K562 treated with DMSO at 1 percent for 48 hours (cell line): ENCODE results near the gene PIBF1. TPM values are rescaled to one million over a fixed set of nuclear protein-coding genes. Genes with fewer than 3 reads are reported as not detected.

Experiments used
- total RNA-seq: library from RNA; unstranded; fragments of 300-600 nt; gene quantifications from 2 replicates; pipeline ENCODE4 v1.2.3, GENCODE V29; 2022; ENCODE audit warnings: low replicate concordance; ENCODE audit errors: extremely low read depth

PIBF1 gene, protein sequence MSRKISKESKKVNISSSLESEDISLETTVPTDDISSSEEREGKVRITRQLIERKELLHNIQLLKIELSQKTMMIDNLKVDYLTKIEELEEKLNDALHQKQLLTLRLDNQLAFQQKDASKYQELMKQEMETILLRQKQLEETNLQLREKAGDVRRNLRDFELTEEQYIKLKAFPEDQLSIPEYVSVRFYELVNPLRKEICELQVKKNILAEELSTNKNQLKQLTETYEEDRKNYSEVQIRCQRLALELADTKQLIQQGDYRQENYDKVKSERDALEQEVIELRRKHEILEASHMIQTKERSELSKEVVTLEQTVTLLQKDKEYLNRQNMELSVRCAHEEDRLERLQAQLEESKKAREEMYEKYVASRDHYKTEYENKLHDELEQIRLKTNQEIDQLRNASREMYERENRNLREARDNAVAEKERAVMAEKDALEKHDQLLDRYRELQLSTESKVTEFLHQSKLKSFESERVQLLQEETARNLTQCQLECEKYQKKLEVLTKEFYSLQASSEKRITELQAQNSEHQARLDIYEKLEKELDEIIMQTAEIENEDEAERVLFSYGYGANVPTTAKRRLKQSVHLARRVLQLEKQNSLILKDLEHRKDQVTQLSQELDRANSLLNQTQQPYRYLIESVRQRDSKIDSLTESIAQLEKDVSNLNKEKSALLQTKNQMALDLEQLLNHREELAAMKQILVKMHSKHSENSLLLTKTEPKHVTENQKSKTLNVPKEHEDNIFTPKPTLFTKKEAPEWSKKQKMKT
- total RNA-seq, result not detected in 2 replicates

GRCh38 chr13:72781451-72782439 is at the start of gene PIBF1, which contains the start of gene DIS3:
Gene PIBF1, plus strand, starts transcription at chr13:72782133. Its CDS starts 1,337 bp downstream, at chr13:72783470.
Gene DIS3, minus strand, starts transcription at chr13:72781900. Its CDS starts 68 bp downstream, at chr13:72781832.

GRCh38 chr13:73058736-73059459 is 277.0 kb downstream of the PIBF1 start, which contains the start of gene KLF5:
Gene KLF5, plus strand, starts transcription at chr13:73059005. Its CDS starts 323 bp downstream, at chr13:73059328.

Other genes starting within 250 kb of the PIBF1 start
- not detected in 2 replicates for gene MZT1, start 54.5 kb upstream of the PIBF1 start, total RNA-seq
- not detected in 2 replicates for gene BORA, start 54.2 kb upstream of the PIBF1 start, total RNA-seq
- gene DIS3, start 233 bp upstream of the PIBF1 start, total RNA-seq, result not detected in 2 replicates